Fibroblast of lung (primary cell): Measurements from ENCODE around the gene MYO1A. TPM values are rescaled to one million over a fixed set of nuclear protein-coding genes. Genes with fewer than 3 reads are reported as not detected.
"Not testable (repeated sequence)": the region's sequence is repeated elsewhere in the genome, so short reads cannot be mapped to it uniquely, and the experiment has no call there.

Experiments used
- DNase-seq, 2 donors: peaks; one replicate each; pipeline versions ENCODE4 v3.0.0 to v3.0.0-alpha.2; 2010; ENCODE audit warnings: low read depth in 2 of 2
- H2AFZ ChIP-seq: 2 replicates; pipeline ENCODE4 v1.5.1; 2012; ENCODE audit warnings: low read length, control low read depth, inconsistent platforms
- H3K27ac ChIP-seq: 2 replicates; pipeline ENCODE4 v1.5.1; 2011; ENCODE audit warnings: low read length, control low read depth; ENCODE audit not compliant: insufficient read depth
- H3K27me3 ChIP-seq: 2 replicates; pipeline ENCODE4 v1.5.1; 2011; ENCODE audit warnings: mild to moderate bottlenecking, low read length; ENCODE audit not compliant: control insufficient read depth, insufficient read depth
- H3K36me3 ChIP-seq: 2 replicates; pipeline ENCODE4 v1.5.1; 2011; ENCODE audit warnings: low read length; ENCODE audit not compliant: control insufficient read depth, insufficient read depth
- H3K4me1 ChIP-seq: 2 replicates; pipeline ENCODE4 v1.5.1; 2011; ENCODE audit warnings: low read length; ENCODE audit not compliant: control insufficient read depth, insufficient read depth; ENCODE audit errors: extremely low read depth
- H3K4me2 ChIP-seq: 2 replicates; pipeline ENCODE4 v1.5.1; 2011; ENCODE audit warnings: low read length, control low read depth; ENCODE audit not compliant: insufficient read depth; ENCODE audit errors: extremely low read depth
- H3K4me3 ChIP-seq, 4 experiments: fragments of 200-600 bp in 1 of 4; sonication (generic) in 1 of 4; replicated peaks in 1 of 4; 2 replicates each; pipeline ENCODE4 v1.5.1; 2011 to 2016; ENCODE audit warnings: low read length in 4 of 4, low read depth in 3 of 4, mild to moderate bottlenecking in 3 of 4, control low read depth in 2 of 4, inconsistent platforms in 1 of 4, mixed read lengths in 1 of 4; ENCODE audit not compliant: insufficient read depth in 1 of 4; ENCODE audit errors: control extremely low read depth in 1 of 4
- H3K79me2 ChIP-seq: 2 replicates; pipeline ENCODE4 v1.5.1; 2012; ENCODE audit warnings: mild to moderate bottlenecking, low read length, inconsistent platforms; ENCODE audit not compliant: control insufficient read depth, insufficient read depth
- H3K9ac ChIP-seq: 2 replicates; pipeline ENCODE4 v1.5.1; 2011; ENCODE audit warnings: mild to moderate bottlenecking, low read length, control low read depth; ENCODE audit not compliant: insufficient read depth
- H3K9me3 ChIP-seq: 2 replicates; pipeline ENCODE4 v1.5.1; 2012; ENCODE audit warnings: low read depth, low read length; ENCODE audit not compliant: control insufficient read depth, insufficient read depth
- H4K20me1 ChIP-seq: 2 replicates; pipeline ENCODE4 v1.5.1; 2011; ENCODE audit warnings: low read length; ENCODE audit not compliant: control insufficient read depth, insufficient read depth; ENCODE audit errors: extremely low read depth
- EZH2 ChIP-seq: IDR thresholded peaks from 2 replicates; pipeline ENCODE4 v1.5.1; 2012; ENCODE audit warnings: low read length, control low read depth, mild to moderate bottlenecking; ENCODE audit errors: missing control alignments
- polyA plus RNA-seq, 2 donors: library from polyadenylated mRNA; depleted of rRNA in 1 of 2; stranded (reverse) in 1 of 2; unstranded in 1 of 2; fragments of >200 nt; gene quantifications; 2 replicates each; pipeline ENCODE4 v1.2.1, GENCODE V29; 2011 to 2012; ENCODE audit warnings: missing spikeins in 1 of 2
- total RNA-seq: library from RNA; depleted of rRNA; stranded (reverse); fragments of >200 nt; gene quantifications from 2 replicates; pipeline ENCODE4 v1.2.1, GENCODE V29; 2014
- TF ChIP-seq, protein P1 (sequence below), 2 donors: IDR thresholded peaks in 1 of 2; conservative IDR thresholded peaks in 1 of 2; 1 replicate in 1 of 2; 2 replicates in 1 of 2; pipeline ENCODE4 v1.5.1; 2011 to 2012; ENCODE audit warnings: low read length in 2 of 2, control low read depth in 1 of 2, inconsistent platforms in 1 of 2, low read depth in 1 of 2, mild to moderate bottlenecking in 1 of 2

The MYO1A gene
- total and polyA plus RNA-seq, 2 donors (not counting 1 experiment from before 2014, with no cell fraction given) = 0.01 to 0.17 TPM

GRCh38 chr12:56987551-56988053 lies 62.3 kb downstream of the MYO1A start:
- no peak for TF ChIP-seq EZH2
- TF ChIP-seq, protein P1, sequence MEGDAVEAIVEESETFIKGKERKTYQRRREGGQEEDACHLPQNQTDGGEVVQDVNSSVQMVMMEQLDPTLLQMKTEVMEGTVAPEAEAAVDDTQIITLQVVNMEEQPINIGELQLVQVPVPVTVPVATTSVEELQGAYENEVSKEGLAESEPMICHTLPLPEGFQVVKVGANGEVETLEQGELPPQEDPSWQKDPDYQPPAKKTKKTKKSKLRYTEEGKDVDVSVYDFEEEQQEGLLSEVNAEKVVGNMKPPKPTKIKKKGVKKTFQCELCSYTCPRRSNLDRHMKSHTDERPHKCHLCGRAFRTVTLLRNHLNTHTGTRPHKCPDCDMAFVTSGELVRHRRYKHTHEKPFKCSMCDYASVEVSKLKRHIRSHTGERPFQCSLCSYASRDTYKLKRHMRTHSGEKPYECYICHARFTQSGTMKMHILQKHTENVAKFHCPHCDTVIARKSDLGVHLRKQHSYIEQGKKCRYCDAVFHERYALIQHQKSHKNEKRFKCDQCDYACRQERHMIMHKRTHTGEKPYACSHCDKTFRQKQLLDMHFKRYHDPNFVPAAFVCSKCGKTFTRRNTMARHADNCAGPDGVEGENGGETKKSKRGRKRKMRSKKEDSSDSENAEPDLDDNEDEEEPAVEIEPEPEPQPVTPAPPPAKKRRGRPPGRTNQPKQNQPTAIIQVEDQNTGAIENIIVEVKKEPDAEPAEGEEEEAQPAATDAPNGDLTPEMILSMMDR (conservative IDR thresholded peaks at IDR 0.05 in 1 of 2, IDR thresholded peaks at IDR 0.05 in 1 of 2; ENCODE audit: low read depth in 1 of 2, low read length in 2 of 2) = peak; percentile 92 to 96
- Histone ChIP-seq H3K36me3 (no peaks in the 10 kb centered on the region), H3K27me3 (no peaks in the 10 kb centered on the region), H3K27ac (no peak overlapping the region), H3K79me2 (no peaks in the 10 kb centered on the region), H3K4me2 (no peak overlapping the region), H3K9me3 (no peaks in the 10 kb centered on the region), H3K9ac (no peak overlapping the region), H4K20me1 (no peaks in the 10 kb centered on the region), H3K4me1 (no peaks in the 10 kb centered on the region), H3K4me3 (no peak overlapping the region), H2AFZ (no peak overlapping the region)
- DNase-seq = peak; percentile 57 to 74

- Histone ChIP-seq H3K4me1 (no peaks in the 10 kb centered on the region), H3K27me3 (no peaks in the 10 kb centered on the region), H3K36me3 (no peaks in the 10 kb centered on the region), H3K79me2 (no peaks in the 10 kb centered on the region), H2AFZ (no peak overlapping the region), H3K27ac (no peak overlapping the region), H3K9me3 (no peaks in the 10 kb centered on the region), H4K20me1 (no peaks in the 10 kb centered on the region), H3K9ac (no peak overlapping the region), H3K4me3 (no peak overlapping the region), H3K4me2 (no peak overlapping the region)
- TF ChIP-seq, protein P1 (conservative IDR thresholded peaks at IDR 0.05 in 1 of 2, IDR thresholded peaks at IDR 0.05 in 1 of 2; ENCODE audit: low read depth in 1 of 2, low read length in 2 of 2) = no peak
- no peak for TF ChIP-seq EZH2
- DNase-seq = no peak
Measured at GRCh38 chr12:56987011-56987410, 62.9 kb downstream of the MYO1A start.

DNA sequence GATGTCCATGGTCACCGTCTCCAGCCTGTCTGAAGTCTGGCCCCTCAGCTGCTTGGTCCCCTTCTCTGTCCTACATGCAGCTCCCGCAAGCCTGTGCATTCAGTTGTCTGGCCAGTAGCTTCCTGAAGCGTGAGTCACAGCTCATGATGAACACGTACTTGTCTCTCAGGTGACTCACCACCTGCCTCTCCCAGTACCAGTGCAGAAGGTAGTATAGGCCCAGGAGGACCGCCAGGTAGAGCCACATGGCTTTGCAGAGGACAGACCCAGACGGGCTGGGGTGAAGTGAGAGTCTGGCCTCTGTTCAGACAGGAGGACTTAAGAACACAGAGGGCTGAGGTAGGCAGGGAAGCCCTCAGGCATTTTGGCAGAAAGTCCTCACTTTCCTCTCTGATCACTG lies 64.2 kb downstream of the MYO1A start:
- DNase-seq = peak in 1 of 2 donors; percentile 61
- not testable (repeated sequence) for H3K27ac ChIP-seq, H3K4me1 ChIP-seq, H3K36me3 ChIP-seq, H3K9ac ChIP-seq, H3K4me2 ChIP-seq, H3K4me3 ChIP-seq, H4K20me1 ChIP-seq, H2AFZ ChIP-seq, H3K27me3 ChIP-seq, H3K79me2 ChIP-seq, H3K9me3 ChIP-seq
